ENCODE data around the gene PDGFRA. TPM values are rescaled to one million over a fixed set of nuclear protein-coding genes. Genes with fewer than 3 reads are reported as not detected.

PDGFRA gene
- total RNA-seq = not detected in 2 replicates

- Mint-ChIP-seq H3K36me3 (ENCODE audit: low read depth) (no peaks in the 10 kb centered on the region), H3K4me1 (ENCODE audit: low read depth) (peaks cover 24% of the 10 kb centered on the region), H3K9me3 (no peaks in the 10 kb centered on the region), H3K27ac (peak within 1 kb of the TSS; percentile 26), H3K27me3 (ENCODE audit: low read depth) (peaks cover 80% of the 10 kb centered on the region), H3K4me3 (ENCODE audit: low read depth) (no peak within 1 kb of the TSS)
- intact Hi-C loops (cut with micrococcal nuclease) = no loop called here
- no peak for DNase-seq (ENCODE audit: low spot score)
Observed at GRCh38 chr4:54228961-54229501, at the start of gene PDGFRA. Gene PDGFRA (plus strand): TSS chr4:54229293. CDS start chr4:54258769, 29,476 bp downstream.

- Mint-ChIP-seq H3K27ac (no peak overlapping the region), H3K4me3 (ENCODE audit: low read depth) (no peak overlapping the region), H3K4me1 (ENCODE audit: low read depth) (no peaks in the 10 kb centered on the region), H3K36me3 (ENCODE audit: low read depth) (no peaks in the 10 kb centered on the region), H3K9me3 (no peaks in the 10 kb centered on the region), H3K27me3 (ENCODE audit: low read depth) (no peaks in the 10 kb centered on the region)
- no peak for DNase-seq (ENCODE audit: low spot score)
- intact Hi-C loops (cut with micrococcal nuclease) = no loop called here
Observed at GRCh38 chr4:54184581-54184980, 44.5 kb upstream of the PDGFRA start.

DNA sequence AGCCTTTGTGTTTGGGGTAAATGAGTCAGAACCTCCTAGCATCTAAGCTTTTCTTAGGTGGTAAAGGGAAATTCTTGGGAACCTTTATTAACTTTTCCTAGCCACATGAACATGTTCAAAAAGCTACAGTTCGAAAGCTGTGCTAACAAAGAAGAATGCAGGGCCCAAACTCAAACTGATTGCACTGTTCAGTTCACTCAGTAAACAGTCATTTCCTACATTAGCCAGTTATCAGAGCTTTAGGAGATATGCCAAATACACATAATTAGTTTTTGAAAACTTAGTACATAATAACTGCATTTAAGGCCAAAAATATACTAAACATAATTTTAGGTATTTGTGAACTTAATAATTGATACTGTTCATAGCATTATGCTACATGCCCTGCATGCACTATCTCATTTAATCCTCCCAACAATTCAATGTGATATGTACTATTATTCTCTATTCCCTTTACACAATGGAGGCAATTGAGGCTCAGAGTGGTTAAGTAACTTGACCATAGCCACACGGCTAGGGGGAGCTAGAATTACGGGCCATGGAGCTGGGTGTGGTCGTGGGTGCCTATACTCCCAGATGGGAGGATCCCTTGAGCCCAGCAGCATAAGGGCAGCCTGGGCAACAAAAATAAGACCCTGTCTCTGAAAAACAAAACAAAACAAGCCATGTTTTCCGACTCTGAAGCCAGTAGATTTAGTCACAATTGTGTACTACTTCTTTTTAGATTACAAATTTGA lies 43.9 kb upstream of the PDGFRA start:
- no peak for DNase-seq (ENCODE audit: low spot score)
- H3K4me3 Mint-ChIP-seq (ENCODE audit: low read depth) = no peak overlapping the region
- no peaks in the 10 kb centered on the region for H3K4me1 Mint-ChIP-seq (ENCODE audit: low read depth)
- no peak overlapping the region for H3K27ac Mint-ChIP-seq
- H3K36me3 Mint-ChIP-seq (ENCODE audit: low read depth) = no peaks in the 10 kb centered on the region
- H3K9me3 Mint-ChIP-seq = no peaks in the 10 kb centered on the region
- H3K27me3 Mint-ChIP-seq (ENCODE audit: low read depth) = no peaks in the 10 kb centered on the region
- intact Hi-C loops (cut with micrococcal nuclease) = no loop called here

- Mint-ChIP-seq H3K4me1 (ENCODE audit: low read depth) (no peaks in the 10 kb centered on the region), H3K27me3 (ENCODE audit: low read depth) (no peaks in the 10 kb centered on the region), H3K4me3 (ENCODE audit: low read depth) (no peak overlapping the region), H3K9me3 (no peaks in the 10 kb centered on the region), H3K36me3 (ENCODE audit: low read depth) (no peaks in the 10 kb centered on the region), H3K27ac (no peak overlapping the region)
- no peak for DNase-seq (ENCODE audit: low spot score)
- intact Hi-C loops (cut with micrococcal nuclease) = no loop called here
Observed at GRCh38 chr4:54185866-54186265, 43.2 kb upstream of the PDGFRA start.

DNA sequence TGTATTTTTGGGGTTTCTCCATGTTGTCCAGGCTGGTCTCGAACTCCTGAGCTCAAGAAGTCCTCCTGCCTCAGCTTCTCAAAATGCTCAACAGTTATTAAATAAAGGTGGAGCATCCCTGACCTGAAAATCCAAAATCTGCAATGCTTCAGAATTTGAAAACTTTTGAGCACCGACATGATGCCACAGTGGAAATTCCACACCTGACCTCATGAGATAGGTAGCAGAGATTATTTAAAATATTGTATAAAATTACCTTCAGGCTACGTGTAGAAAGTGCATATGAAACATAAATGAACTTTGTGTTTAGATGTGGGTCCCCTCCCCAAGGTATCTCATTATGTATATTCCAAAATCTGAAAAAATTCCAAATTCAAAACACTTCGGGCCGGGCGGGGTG lies 42.7 kb upstream of the PDGFRA start:
- no peaks in the 10 kb centered on the region for H3K36me3 Mint-ChIP-seq (ENCODE audit: low read depth)
- H3K9me3 Mint-ChIP-seq = no peaks in the 10 kb centered on the region
- no peak for DNase-seq (ENCODE audit: low spot score)
- no peaks in the 10 kb centered on the region for H3K27me3 Mint-ChIP-seq (ENCODE audit: low read depth)
- intact Hi-C loops (cut with micrococcal nuclease) = no loop called here
- no peak overlapping the region for H3K4me3 Mint-ChIP-seq (ENCODE audit: low read depth)
- no peaks in the 10 kb centered on the region for H3K4me1 Mint-ChIP-seq (ENCODE audit: low read depth)
- no peak overlapping the region for H3K27ac Mint-ChIP-seq

DNA sequence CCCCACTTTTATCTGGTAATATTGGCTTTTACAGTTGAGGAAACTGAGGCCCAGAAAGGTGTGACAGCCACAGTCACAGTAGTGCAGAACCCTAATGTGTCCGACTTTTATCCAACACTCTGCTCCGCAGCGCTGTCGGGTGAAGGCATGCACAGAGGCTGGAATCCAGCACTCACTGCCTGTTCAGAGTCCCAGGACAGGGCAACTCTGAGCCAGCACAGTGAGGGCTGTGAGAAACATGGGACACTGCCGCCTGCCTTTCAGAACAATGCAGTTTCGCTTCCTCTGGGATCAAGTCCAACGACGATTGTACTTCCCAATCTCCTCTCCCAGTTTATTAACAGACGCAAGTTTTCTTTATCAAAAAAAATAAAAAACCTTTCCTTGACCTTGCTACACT lies 41.9 kb upstream of the PDGFRA start:
- intact Hi-C loops (cut with micrococcal nuclease) = no loop called here
- Mint-ChIP-seq H3K4me1 (ENCODE audit: low read depth) (no peaks in the 10 kb centered on the region), H3K27me3 (ENCODE audit: low read depth) (no peaks in the 10 kb centered on the region)

DNA sequence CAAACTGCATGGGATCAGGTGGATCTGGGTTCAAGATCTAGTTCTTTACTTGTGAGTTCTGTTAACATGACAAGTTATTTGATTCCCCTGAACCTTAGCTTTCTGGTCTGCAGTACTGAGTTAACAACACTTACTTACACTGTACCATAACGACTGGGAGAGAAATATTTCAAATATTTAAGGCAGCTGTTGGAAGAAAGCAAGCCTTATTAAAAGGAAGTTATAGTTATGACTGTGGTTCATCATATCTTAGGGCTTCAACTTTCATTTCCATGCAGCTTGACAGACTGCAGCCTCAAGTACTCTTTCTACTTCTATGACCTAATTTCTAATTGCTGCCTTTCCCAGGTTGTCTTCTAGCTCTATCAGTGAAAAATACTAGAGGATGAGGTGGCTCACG lies 40.0 kb upstream of the PDGFRA start:
- Mint-ChIP-seq H3K9me3 (no peaks in the 10 kb centered on the region), H3K36me3 (ENCODE audit: low read depth) (no peaks in the 10 kb centered on the region), H3K27ac (no peak overlapping the region), H3K4me1 (ENCODE audit: low read depth) (no peaks in the 10 kb centered on the region), H3K27me3 (ENCODE audit: low read depth) (peaks cover 1% of the 10 kb centered on the region), H3K4me3 (ENCODE audit: low read depth) (no peak overlapping the region)
- intact Hi-C loops (cut with micrococcal nuclease) = no loop called here
- no peak for DNase-seq (ENCODE audit: low spot score)

More for the DNA sequence above, 41.9 kb upstream of the PDGFRA start:
- Mint-ChIP-seq H3K36me3 (ENCODE audit: low read depth) (no peaks in the 10 kb centered on the region), H3K4me3 (ENCODE audit: low read depth) (no peak overlapping the region), H3K27ac (no peak overlapping the region), H3K9me3 (no peaks in the 10 kb centered on the region)
- DNase-seq (ENCODE audit: low spot score) = no peak

DNA sequence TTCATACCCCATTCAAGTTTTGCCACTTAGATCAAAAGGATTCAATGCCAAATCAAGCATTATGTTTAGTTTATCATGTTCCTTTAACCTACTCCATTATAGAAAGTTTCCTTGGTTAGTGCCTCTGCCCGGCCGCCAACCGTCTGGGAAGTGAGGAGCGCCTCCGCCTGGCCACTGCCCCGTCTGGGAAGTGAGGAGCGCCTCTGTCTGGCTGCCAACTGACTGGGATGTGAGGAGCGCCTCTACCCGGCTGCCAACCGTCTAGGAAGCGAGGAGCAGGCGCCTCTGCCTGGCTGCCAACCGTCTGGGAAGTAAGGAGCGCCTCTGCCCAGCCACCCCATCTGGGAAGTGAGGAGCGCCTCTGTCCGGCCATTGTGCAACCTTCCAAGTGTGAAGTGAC lies 36.3 kb upstream of the PDGFRA start:
- Mint-ChIP-seq H3K4me1 (ENCODE audit: low read depth) (no peaks in the 10 kb centered on the region), H3K27ac (no peak overlapping the region), H3K4me3 (ENCODE audit: low read depth) (no peak overlapping the region), H3K9me3 (no peaks in the 10 kb centered on the region), H3K27me3 (ENCODE audit: low read depth) (peaks cover 1% of the 10 kb centered on the region), H3K36me3 (ENCODE audit: low read depth) (no peaks in the 10 kb centered on the region)
- intact Hi-C loops (cut with micrococcal nuclease) = no loop called here
- DNase-seq (ENCODE audit: low spot score) = no peak

- H3K4me3 Mint-ChIP-seq (ENCODE audit: low read depth) = no peak overlapping the region
Observed at GRCh38 chr4:54197926-54198325, 31.2 kb upstream of the PDGFRA start.

DNA sequence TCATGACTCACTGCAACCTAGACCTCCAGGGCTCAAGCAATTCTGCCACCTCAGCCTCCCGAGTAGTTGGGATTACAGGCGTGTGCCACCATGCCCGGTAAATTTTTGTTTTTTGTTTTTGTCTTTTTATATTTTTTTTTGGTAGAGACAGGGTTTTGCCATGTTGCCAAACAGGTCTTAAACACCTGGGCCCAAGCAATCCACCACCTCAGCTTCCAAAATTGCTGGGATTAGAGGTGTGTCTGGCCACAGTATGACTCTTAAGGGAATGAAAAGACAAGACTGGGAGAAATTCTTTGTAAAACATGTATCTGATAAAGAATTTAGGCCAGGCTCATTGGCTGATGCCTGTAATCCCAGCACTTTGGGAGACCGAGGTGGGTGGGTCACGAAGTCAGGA lies 29.2 kb upstream of the PDGFRA start:
- DNase-seq (ENCODE audit: low spot score) = no peak
- intact Hi-C loops (cut with micrococcal nuclease) = no loop called here
- no peaks in the 10 kb centered on the region for H3K9me3 Mint-ChIP-seq
- peaks cover 6% of the 10 kb centered on the region for H3K27me3 Mint-ChIP-seq (ENCODE audit: low read depth)
- H3K4me1 Mint-ChIP-seq (ENCODE audit: low read depth) = no peaks in the 10 kb centered on the region
- no peaks in the 10 kb centered on the region for H3K36me3 Mint-ChIP-seq (ENCODE audit: low read depth)
- H3K27ac Mint-ChIP-seq = no peak overlapping the region
- no peak overlapping the region for H3K4me3 Mint-ChIP-seq (ENCODE audit: low read depth)

More at GRCh38 chr4:54197926-54198325, 31.2 kb upstream of the PDGFRA start:
- peaks cover 6% of the 10 kb centered on the region for H3K27me3 Mint-ChIP-seq (ENCODE audit: low read depth)
- H3K4me1 Mint-ChIP-seq (ENCODE audit: low read depth) = no peaks in the 10 kb centered on the region
- intact Hi-C loops (cut with micrococcal nuclease) = no loop called here
- no peaks in the 10 kb centered on the region for H3K36me3 Mint-ChIP-seq (ENCODE audit: low read depth)
- H3K27ac Mint-ChIP-seq = no peak overlapping the region
- DNase-seq (ENCODE audit: low spot score) = no peak
- H3K9me3 Mint-ChIP-seq = no peaks in the 10 kb centered on the region

DNA sequence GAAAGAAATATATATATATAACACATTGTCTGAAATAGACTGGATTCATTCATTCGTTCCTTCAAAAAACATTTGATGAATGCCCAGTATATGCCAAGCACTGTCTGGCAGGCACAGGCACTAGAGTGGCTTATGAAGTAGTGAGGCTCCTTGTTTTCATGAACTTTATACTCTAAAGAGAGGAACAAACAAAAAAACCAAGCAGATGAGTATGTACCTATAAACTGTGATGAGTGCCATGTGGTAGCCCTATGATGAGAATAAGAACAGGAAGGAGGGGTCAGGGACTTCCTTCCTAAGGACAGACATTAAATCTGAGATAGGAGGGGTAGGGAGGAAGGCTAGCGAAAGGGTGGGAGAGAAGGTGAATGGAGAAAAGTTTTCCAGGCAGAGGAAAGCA lies 19.5 kb upstream of the PDGFRA start:
- no peak for DNase-seq (ENCODE audit: low spot score)
- Mint-ChIP-seq H3K36me3 (ENCODE audit: low read depth) (no peaks in the 10 kb centered on the region), H3K27ac (no peak overlapping the region), H3K4me3 (ENCODE audit: low read depth) (no peak overlapping the region), H3K9me3 (no peaks in the 10 kb centered on the region), H3K27me3 (ENCODE audit: low read depth) (peaks cover 8% of the 10 kb centered on the region), H3K4me1 (ENCODE audit: low read depth) (no peaks in the 10 kb centered on the region)
- intact Hi-C loops (cut with micrococcal nuclease) = no loop called here

GRCh38 chr4:54213001-54213400 lies 16.1 kb upstream of the PDGFRA start:
- Mint-ChIP-seq H3K4me1 (ENCODE audit: low read depth) (peaks cover 1% of the 10 kb centered on the region), H3K27ac (no peak overlapping the region), H3K36me3 (ENCODE audit: low read depth) (no peaks in the 10 kb centered on the region), H3K27me3 (ENCODE audit: low read depth) (peaks cover 11% of the 10 kb centered on the region), H3K9me3 (no peaks in the 10 kb centered on the region), H3K4me3 (ENCODE audit: low read depth) (no peak overlapping the region)
- intact Hi-C loops (cut with micrococcal nuclease) = no loop called here
- no peak for DNase-seq (ENCODE audit: low spot score)

DNA sequence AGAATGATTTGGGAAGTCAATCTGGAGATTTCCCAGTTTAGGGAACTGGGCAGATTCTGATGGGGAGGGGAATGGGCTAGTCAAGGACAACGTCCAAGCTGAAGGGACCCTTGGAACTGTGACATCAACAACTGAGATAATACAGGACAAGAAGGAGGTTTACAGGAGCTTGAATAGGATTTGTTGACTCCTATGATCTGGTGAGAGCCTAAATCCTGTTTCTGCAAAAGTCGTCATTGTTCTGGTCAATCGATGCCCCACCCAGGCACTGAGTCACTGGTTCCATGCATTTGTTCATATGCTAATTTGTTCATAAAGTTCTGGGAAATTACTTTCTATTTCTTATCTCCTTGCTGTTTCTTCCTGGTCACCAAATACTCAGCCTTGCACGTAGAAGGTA lies 15.3 kb upstream of the PDGFRA start:
- H3K4me1 Mint-ChIP-seq (ENCODE audit: low read depth) = peaks cover 1% of the 10 kb centered on the region
- H3K27ac Mint-ChIP-seq = no peak overlapping the region
- H3K36me3 Mint-ChIP-seq (ENCODE audit: low read depth) = no peaks in the 10 kb centered on the region
- peaks cover 17% of the 10 kb centered on the region for H3K27me3 Mint-ChIP-seq (ENCODE audit: low read depth)
- H3K4me3 Mint-ChIP-seq (ENCODE audit: low read depth) = no peak overlapping the region
- no peak for DNase-seq (ENCODE audit: low spot score)
- intact Hi-C loops (cut with micrococcal nuclease) = no loop called here
- H3K9me3 Mint-ChIP-seq = no peaks in the 10 kb centered on the region
